ENCODE results near the gene RAPGEF2. TPM values are rescaled to one million over a fixed set of nuclear protein-coding genes. Genes with fewer than 3 reads are reported as not detected.

RAPGEF2 gene
- total RNA-seq, 1 experiment from 2014 or later, result 37.1 TPM

DNA sequence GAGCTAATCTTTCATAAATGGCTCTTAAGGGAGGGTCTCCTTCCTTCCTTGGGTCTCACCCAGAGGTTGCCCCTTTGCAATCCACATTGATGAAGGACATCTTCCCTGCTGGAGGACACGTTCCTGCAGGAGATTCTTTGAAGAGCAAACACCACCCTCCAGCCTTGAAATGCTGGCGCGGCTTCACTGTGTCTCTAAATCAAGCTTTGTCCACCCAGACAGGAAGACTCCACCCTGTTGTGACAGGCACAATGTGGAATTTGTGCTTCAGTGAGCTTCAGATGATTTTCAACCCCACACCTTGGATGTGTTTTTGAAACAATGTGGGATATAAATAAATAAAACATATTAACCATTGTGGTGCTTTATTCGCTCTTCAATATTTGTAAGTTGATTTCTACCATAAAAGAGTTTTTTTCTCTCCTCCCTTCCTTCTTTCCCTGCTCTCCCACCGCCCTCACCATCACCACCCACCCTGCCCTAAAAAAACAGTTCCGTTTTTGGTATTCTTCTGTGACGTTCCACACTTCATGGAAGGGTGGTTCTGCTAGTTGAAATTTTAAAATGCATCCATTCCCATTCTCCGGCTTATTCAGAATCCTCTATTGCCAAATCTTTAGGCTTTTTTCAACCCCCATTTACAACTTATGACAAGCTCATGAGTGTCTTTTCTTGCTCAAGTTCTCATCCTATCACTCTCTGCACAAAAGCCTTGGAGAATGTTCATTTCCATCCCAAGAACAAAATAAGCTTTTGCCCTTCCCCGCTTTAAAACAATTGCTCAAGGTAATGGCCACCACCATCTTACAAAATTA is 264.3 kb downstream of the RAPGEF2 start:
- H3K27ac ChIP-seq (ENCODE audit: insufficient read length, low read depth, low read length), result no peak overlapping the region
- Mint-ChIP-seq H3K27me3 (ENCODE audit: low read depth) (peaks cover 8% of the 10 kb centered on the region), H3K9me3 (peaks cover 4 to 5% of the 10 kb centered on the region in 2 experiments), H3K27ac (no peak overlapping the region), H3K4me1 (peaks cover 0 to 6% of the 10 kb centered on the region in 2 experiments; a peak in 2 of 4 replicates), H3K36me3 (ENCODE audit: insufficient read depth in 1 of 3, low read depth in 3 of 3) (peaks cover 0 to 3% (median 0%) of the 10 kb centered on the region in 3 experiments; a peak in 2 of 7 replicates), H3K4me3 (no peak overlapping the region)
- H3K79me1 ChIP-seq (ENCODE audit: insufficient read depth, low read depth, low read length, poor library complexity, severe bottlenecking), result no peaks in the 10 kb centered on the region
- H4K91ac ChIP-seq (ENCODE audit: insufficient read length, low read depth, low read length), result no peak overlapping the region
- H2BK120ac ChIP-seq (ENCODE audit: low read depth, low read length, poor library complexity, severe bottlenecking), result no peak overlapping the region
- no peak overlapping the region for H3K9ac ChIP-seq (ENCODE audit: extremely low read depth, insufficient read length, low read length)
- no peak for DNase-seq
- no peaks in the 10 kb centered on the region for H3K27me3 ChIP-seq (ENCODE audit: insufficient read depth, low read length)
- no peaks in the 10 kb centered on the region for H4K20me1 ChIP-seq (ENCODE audit: control insufficient read depth, insufficient read depth, insufficient read length)
- no peak overlapping the region for H3K23ac ChIP-seq (ENCODE audit: insufficient read length, low read depth, low read length)
- H2BK20ac ChIP-seq (ENCODE audit: low read depth, low read length, poor library complexity, severe bottlenecking), result no peak overlapping the region
- H2BK5ac ChIP-seq (ENCODE audit: insufficient read length, low read length), result no peak overlapping the region
- H3K23me2 ChIP-seq (ENCODE audit: insufficient read length, low read depth, low read length, poor library complexity, severe bottlenecking), result no peaks in the 10 kb centered on the region
- no peak overlapping the region for H3K18ac ChIP-seq (ENCODE audit: insufficient read length, low read depth, low read length)
- no peak overlapping the region for H3K14ac ChIP-seq (ENCODE audit: insufficient read depth, low read length)
- no peaks in the 10 kb centered on the region for H3K4me1 ChIP-seq (ENCODE audit: insufficient read depth, low read length)
- no peaks in the 10 kb centered on the region for H3K9me3 ChIP-seq (ENCODE audit: control insufficient read depth, low read depth, low read length)
- H4K5ac ChIP-seq (ENCODE audit: insufficient read length, low read depth, low read length), result no peak overlapping the region
- H3K4ac ChIP-seq (ENCODE audit: low read depth, low read length), result no peak overlapping the region
- TF ChIP-seq, protein P1, sequence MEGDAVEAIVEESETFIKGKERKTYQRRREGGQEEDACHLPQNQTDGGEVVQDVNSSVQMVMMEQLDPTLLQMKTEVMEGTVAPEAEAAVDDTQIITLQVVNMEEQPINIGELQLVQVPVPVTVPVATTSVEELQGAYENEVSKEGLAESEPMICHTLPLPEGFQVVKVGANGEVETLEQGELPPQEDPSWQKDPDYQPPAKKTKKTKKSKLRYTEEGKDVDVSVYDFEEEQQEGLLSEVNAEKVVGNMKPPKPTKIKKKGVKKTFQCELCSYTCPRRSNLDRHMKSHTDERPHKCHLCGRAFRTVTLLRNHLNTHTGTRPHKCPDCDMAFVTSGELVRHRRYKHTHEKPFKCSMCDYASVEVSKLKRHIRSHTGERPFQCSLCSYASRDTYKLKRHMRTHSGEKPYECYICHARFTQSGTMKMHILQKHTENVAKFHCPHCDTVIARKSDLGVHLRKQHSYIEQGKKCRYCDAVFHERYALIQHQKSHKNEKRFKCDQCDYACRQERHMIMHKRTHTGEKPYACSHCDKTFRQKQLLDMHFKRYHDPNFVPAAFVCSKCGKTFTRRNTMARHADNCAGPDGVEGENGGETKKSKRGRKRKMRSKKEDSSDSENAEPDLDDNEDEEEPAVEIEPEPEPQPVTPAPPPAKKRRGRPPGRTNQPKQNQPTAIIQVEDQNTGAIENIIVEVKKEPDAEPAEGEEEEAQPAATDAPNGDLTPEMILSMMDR (conservative IDR thresholded peaks at IDR 0.05), result no peak
- no peak overlapping the region for H3K4me2 ChIP-seq (ENCODE audit: insufficient read depth, insufficient read length, low read length)
- H2BK12ac ChIP-seq (ENCODE audit: insufficient read length, low read depth, low read length), result no peak overlapping the region
- H3K56ac ChIP-seq (ENCODE audit: insufficient read length, low read depth, low read length), result no peak overlapping the region
- H4K8ac ChIP-seq (replicated peaks; ENCODE audit: insufficient read length, low read depth, low read length), result no peak overlapping the region
- no peak overlapping the region for H2BK15ac ChIP-seq (ENCODE audit: low read depth, low read length)
- H3K79me2 ChIP-seq (ENCODE audit: insufficient read depth, low read length), result no peaks in the 10 kb centered on the region
- H3T11ph ChIP-seq (ENCODE audit: low read length), result no peak overlapping the region
- no CpG with 5 or more reads among the region's 9 CpGs for WGBS (ENCODE audit: extremely low coverage, insufficient read length, low lambda C conversion rate)
- no peak overlapping the region for H2AFZ ChIP-seq (ENCODE audit: low read length)
- no peak overlapping the region for H2AK5ac ChIP-seq (ENCODE audit: insufficient read length, low read length)
